ENCODE data around the gene BTF3L4. TPM values are rescaled to one million over a fixed set of nuclear protein-coding genes. Genes with fewer than 3 reads are reported as not detected.

The BTF3L4 gene
- total RNA-seq, 2 experiments from 2014 or later = 29.4 to 34.1 TPM

DNA sequence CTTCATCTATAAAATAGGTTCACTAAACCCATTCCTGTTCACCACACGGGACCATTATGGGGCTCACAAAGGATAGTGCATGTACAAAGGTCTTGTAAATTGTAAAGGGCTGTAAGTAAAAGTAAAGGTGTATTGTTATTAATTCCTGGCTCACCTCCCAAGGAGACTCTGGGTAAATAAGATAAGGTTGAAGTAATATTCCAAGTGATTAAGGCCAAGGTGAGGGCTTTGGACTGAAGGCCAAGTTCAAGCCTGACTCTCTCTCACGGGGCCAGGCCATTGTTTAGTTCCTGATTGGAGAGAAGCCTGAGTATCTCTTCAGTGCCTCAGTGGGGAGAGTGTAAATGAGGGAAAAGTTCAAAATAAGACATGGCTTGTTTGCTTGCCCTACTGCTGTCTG lies 66.3 kb downstream of the BTF3L4 start:
- Histone ChIP-seq H3K9me3 (ENCODE audit: control insufficient read depth in 1 of 2, insufficient read depth in 1 of 2, low read length in 2 of 2) (no peaks in the 10 kb centered on the region), H3K36me3 (ENCODE audit: insufficient read depth, low read length) (no peaks in the 10 kb centered on the region), H3K27me3 (ENCODE audit: control insufficient read depth in 1 of 2, insufficient read depth in 2 of 2, low read length in 2 of 2) (no peaks in the 10 kb centered on the region), H3K4me1 (ENCODE audit: insufficient read depth, low read length) (no peaks in the 10 kb centered on the region), H3K27ac (ENCODE audit: low read depth in 1 of 2, low read length in 2 of 2) (no peak overlapping the region), H3K4me3 (ENCODE audit: low read length) (no peak overlapping the region)
- CTCF ChIA-PET = no interaction called here
- DNase-seq (no peak), ATAC-seq (ENCODE audit: poor library complexity) (no peak)
- Mint-ChIP-seq H3K9me3 (no peaks in the 10 kb centered on the region), H3K4me3 (no peak overlapping the region), H3K27me3 (peaks cover 11% of the 10 kb centered on the region), H3K4me1 (ENCODE audit: low read depth) (no peaks in the 10 kb centered on the region), H3K27ac (no peak overlapping the region), H3K36me3 (ENCODE audit: low read depth) (no peaks in the 10 kb centered on the region)
- TF ChIP-seq, protein P1, sequence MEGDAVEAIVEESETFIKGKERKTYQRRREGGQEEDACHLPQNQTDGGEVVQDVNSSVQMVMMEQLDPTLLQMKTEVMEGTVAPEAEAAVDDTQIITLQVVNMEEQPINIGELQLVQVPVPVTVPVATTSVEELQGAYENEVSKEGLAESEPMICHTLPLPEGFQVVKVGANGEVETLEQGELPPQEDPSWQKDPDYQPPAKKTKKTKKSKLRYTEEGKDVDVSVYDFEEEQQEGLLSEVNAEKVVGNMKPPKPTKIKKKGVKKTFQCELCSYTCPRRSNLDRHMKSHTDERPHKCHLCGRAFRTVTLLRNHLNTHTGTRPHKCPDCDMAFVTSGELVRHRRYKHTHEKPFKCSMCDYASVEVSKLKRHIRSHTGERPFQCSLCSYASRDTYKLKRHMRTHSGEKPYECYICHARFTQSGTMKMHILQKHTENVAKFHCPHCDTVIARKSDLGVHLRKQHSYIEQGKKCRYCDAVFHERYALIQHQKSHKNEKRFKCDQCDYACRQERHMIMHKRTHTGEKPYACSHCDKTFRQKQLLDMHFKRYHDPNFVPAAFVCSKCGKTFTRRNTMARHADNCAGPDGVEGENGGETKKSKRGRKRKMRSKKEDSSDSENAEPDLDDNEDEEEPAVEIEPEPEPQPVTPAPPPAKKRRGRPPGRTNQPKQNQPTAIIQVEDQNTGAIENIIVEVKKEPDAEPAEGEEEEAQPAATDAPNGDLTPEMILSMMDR (IDR thresholded peaks at IDR 0.05) = no peak
- intact Hi-C loops (cut with DNase I, micrococcal nuclease) = loop anchor here in 1 of 2 experiments (10.0 kb wide), 1 partner anchor 642 kb away; no protein-coding TSS in a partner anchor
- POLR2A ChIA-PET = no interaction called here

GRCh38 chr1:52123622-52124021 lies 67.5 kb downstream of the BTF3L4 start:
- H3K4me3 ChIP-seq (ENCODE audit: low read length) = no peak overlapping the region
- H3K4me1 ChIP-seq (ENCODE audit: insufficient read depth, low read length) = no peaks in the 10 kb centered on the region
- Mint-ChIP-seq H3K27ac (no peak overlapping the region), H3K4me3 (no peak overlapping the region), H3K27me3 (peaks cover 19% of the 10 kb centered on the region), H3K4me1 (ENCODE audit: low read depth) (no peaks in the 10 kb centered on the region), H3K36me3 (ENCODE audit: low read depth) (no peaks in the 10 kb centered on the region), H3K9me3 (no peaks in the 10 kb centered on the region)
- H3K27me3 ChIP-seq (ENCODE audit: control insufficient read depth in 1 of 2, insufficient read depth in 2 of 2, low read length in 2 of 2) = no peaks in the 10 kb centered on the region
- DNase-seq (no peak), ATAC-seq (ENCODE audit: poor library complexity) (no peak)
- H3K27ac ChIP-seq (ENCODE audit: low read depth in 1 of 2, low read length in 2 of 2) = no peak overlapping the region
- CTCF ChIA-PET = no interaction called here
- POLR2A ChIA-PET = no interaction called here
- H3K36me3 ChIP-seq (ENCODE audit: insufficient read depth, low read length) = no peaks in the 10 kb centered on the region
- TF ChIP-seq, protein P1 (IDR thresholded peaks at IDR 0.05) = no peak
- no peaks in the 10 kb centered on the region for H3K9me3 ChIP-seq (ENCODE audit: control insufficient read depth in 1 of 2, insufficient read depth in 1 of 2, low read length in 2 of 2)
- intact Hi-C loops (cut with DNase I, micrococcal nuclease) = loop anchor here in 1 of 2 experiments (10.0 kb wide), 1 partner anchor 641 kb away; no protein-coding TSS in a partner anchor

DNA sequence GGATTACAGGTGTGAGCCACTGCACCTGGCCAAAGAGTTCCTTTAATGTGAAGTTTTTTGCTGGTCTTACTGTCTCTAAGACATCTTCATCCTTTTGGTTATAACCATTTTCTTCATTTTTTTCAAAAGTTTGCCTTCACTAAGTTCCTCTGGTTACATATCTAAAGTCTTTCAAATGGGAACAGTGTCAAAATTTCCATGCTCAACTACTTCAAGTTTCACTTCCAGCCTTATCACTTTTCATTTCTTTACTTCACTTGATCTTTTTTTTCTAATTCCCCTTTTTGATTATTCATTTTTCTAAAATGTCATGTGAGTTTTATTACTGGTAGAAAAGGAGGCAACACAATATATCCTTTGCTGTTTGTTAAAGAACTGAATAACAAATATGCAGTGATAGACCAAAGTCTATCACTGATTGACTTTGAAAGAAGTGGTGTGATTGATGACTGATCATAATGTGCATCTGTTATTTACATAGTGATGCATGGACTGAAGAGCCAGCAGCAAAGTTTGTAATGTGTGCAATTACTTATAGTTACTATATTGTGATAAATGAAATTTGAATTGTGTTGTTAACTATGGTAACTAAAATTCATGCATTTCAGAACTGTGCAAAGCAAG lies 69.8 kb downstream of the BTF3L4 start:
- no peak overlapping the region for H3K4me3 Mint-ChIP-seq

More for the DNA sequence above, 69.8 kb downstream of the BTF3L4 start:
- H3K27me3 ChIP-seq (ENCODE audit: control insufficient read depth in 1 of 2, insufficient read depth in 2 of 2, low read length in 2 of 2) = no peaks in the 10 kb centered on the region
- H3K36me3 Mint-ChIP-seq (ENCODE audit: low read depth) = no peaks in the 10 kb centered on the region
- H3K36me3 ChIP-seq (ENCODE audit: insufficient read depth, low read length) = no peaks in the 10 kb centered on the region
- no peaks in the 10 kb centered on the region for H3K4me1 ChIP-seq (ENCODE audit: insufficient read depth, low read length)
- POLR2A ChIA-PET = no interaction called here
- no peak for DNase-seq
- TF ChIP-seq, protein P1 (IDR thresholded peaks at IDR 0.05) = no peak
- no peaks in the 10 kb centered on the region for H3K9me3 ChIP-seq (ENCODE audit: control insufficient read depth in 1 of 2, insufficient read depth in 1 of 2, low read length in 2 of 2)
- H3K27ac ChIP-seq (ENCODE audit: low read depth in 1 of 2, low read length in 2 of 2) = no peak overlapping the region
- H3K4me3 ChIP-seq (ENCODE audit: low read length) = no peak overlapping the region
- intact Hi-C loops (cut with DNase I, micrococcal nuclease) = loop anchor here in 1 of 2 experiments (5.0 to 10.0 kb wide), 2 partner anchors 561 to 639 kb away; no protein-coding TSS in a partner anchor
- H3K27me3 Mint-ChIP-seq = peaks cover 22% of the 10 kb centered on the region
- no peak for ATAC-seq (ENCODE audit: poor library complexity)
- CTCF ChIA-PET = no interaction called here
- no peaks in the 10 kb centered on the region for H3K9me3 Mint-ChIP-seq
- H3K4me1 Mint-ChIP-seq (ENCODE audit: low read depth) = no peaks in the 10 kb centered on the region
- H3K27ac Mint-ChIP-seq = no peak overlapping the region
